ENCODE data around the gene CAPZB. TPM values are rescaled to one million over a fixed set of nuclear protein-coding genes. Genes with fewer than 3 reads are reported as not detected.
"Not testable (repeated sequence)": the region's sequence is repeated elsewhere in the genome, so short reads cannot be mapped to it uniquely, and the experiment has no call there.

The CAPZB gene
- polyA plus RNA-seq, 1 of the 3 experiments (the other 2 are of a cell fraction): 122 TPM

DNA sequence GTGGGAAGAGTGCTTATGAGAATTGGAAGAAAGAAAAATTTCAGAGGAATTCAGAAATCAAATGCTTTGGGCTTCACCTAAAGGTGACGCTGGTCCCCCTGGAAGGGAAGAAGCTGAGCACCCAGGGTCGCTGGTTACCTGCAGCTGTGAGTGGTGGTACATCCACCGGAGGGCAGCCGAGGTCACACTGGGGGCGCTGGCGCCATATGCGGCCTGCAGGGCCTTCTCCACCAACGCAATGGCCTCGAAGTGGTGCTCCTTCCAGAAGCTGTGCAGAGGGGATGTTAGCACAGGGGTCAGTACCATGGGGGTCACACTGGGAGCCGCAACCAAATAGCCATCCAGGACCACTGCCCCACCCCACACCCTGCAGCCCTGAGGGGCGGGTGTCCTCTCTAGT is 179.5 kb downstream of the CAPZB start:
- Histone ChIP-seq H3K36me3 (replicated peaks in 1 of 2; ENCODE audit: control insufficient read depth in 1 of 2, insufficient read depth in 2 of 2, low read length in 1 of 2) (peaks cover 20 to 36% of the 10 kb centered on the region in 2 experiments), H3F3A (replicated peaks; ENCODE audit: insufficient read depth) (no peaks in the 10 kb centered on the region), H3K27ac (ENCODE audit: low read depth in 2 of 2, low read length in 1 of 2) (no peak overlapping the region), H3K4me1 (ENCODE audit: control insufficient read depth in 1 of 2, insufficient read depth in 2 of 2, low read depth in 1 of 2, low read length in 1 of 2) (peaks cover 3 to 4% of the 10 kb centered on the region in 2 experiments; a peak in 1 of 4 replicates), H3K4me3 (ENCODE audit: low read depth in 2 of 2, low read length in 1 of 2) (no peak overlapping the region), H3K4me2 (no peak overlapping the region), H3K27me3 (ENCODE audit: insufficient read depth) (no peaks in the 10 kb centered on the region), H4K20me1 (ENCODE audit: insufficient read depth) (peaks cover 16% of the 10 kb centered on the region), H2AFZ (ENCODE audit: low read depth) (no peak overlapping the region), H3K9me3 (no peaks in the 10 kb centered on the region), H3K9me2 (no peaks in the 10 kb centered on the region), H3K9ac (no peak overlapping the region), H3K79me2 (ENCODE audit: insufficient read depth) (peaks cover 23% of the 10 kb centered on the region)
- 100% methylated on average over 4 of the region's 11 CpGs for WGBS (ENCODE audit: low lambda C conversion rate)
- POLR2A ChIA-PET: no interaction called here
- DNase-seq: no peak
- CTCF ChIA-PET: no interaction called here
- TF ChIP-seq MEF2A (IDR thresholded peaks at IDR 0.05; ENCODE audit: borderline replicate concordance, low read depth) (no peak), ELF1 (IDR thresholded peaks at IDR 0.05) (no peak)

DNA sequence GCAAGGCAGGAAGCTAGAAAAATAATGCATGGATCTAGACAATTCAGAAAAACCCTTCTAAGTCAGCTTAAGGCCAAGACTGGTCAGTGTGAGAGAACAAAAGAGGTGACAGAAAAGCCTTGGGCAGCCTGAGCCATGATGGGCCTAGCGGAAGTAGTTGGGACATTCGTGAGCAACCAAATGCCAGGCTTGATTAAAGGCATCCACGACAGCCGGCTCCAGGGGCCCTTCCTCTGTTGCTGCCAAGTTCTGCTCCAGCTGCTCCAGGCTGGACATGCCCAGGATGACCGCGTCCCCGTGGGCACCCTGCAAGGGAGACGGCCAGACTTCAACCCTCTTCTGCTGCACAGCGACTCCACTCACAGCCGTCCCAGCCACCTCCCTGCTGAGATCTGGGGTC is 181.3 kb downstream of the CAPZB start:
- CTCF ChIA-PET: interaction anchor here (0.9 kb wide), 1 partner anchor 350 kb away, joined by 3 read pairs; no protein-coding TSS in a partner anchor
- H3K4me2 ChIP-seq; H3K9me2 ChIP-seq; H3K4me3 ChIP-seq (ENCODE audit: low read depth in 2 of 2, low read length in 1 of 2); H3K4me1 ChIP-seq (ENCODE audit: control insufficient read depth in 1 of 2, insufficient read depth in 2 of 2, low read depth in 1 of 2, low read length in 1 of 2); H3K9me3 ChIP-seq; H3K27me3 ChIP-seq (ENCODE audit: insufficient read depth); H3F3A ChIP-seq (replicated peaks; ENCODE audit: insufficient read depth); H2AFZ ChIP-seq (ENCODE audit: low read depth); H4K20me1 ChIP-seq (ENCODE audit: insufficient read depth); H3K79me2 ChIP-seq (ENCODE audit: insufficient read depth); DNase-seq; H3K27ac ChIP-seq (ENCODE audit: low read depth in 2 of 2, low read length in 1 of 2); H3K9ac ChIP-seq; POLR2A ChIA-PET: not testable (repeated sequence)
- H3K36me3 ChIP-seq (replicated peaks in 1 of 2; ENCODE audit: control insufficient read depth in 1 of 2, insufficient read depth in 2 of 2, low read length in 1 of 2): peaks cover 20 to 36% of the 10 kb centered on the region in 2 experiments
- WGBS (ENCODE audit: low lambda C conversion rate): 99% methylated on average over 8 of the region's 10 CpGs

DNA sequence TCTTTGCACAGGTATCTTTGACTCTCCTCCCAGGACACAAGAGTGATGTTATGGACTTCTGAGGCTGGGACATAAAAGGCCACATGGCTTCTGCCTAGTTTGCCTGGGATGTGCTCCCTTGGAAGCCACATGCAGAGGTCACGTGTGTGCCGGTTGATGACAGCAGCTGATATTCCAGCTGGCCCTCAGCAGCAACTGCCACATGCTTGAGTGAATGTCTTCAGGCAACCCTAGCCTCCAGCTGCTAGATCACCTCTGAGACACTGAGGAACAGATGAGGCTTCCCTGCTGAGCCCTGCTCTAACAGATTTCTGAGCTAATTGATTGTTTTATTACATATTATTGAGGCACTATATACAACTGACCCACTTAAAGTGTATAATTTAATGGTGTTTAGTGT is 185.1 kb downstream of the CAPZB start:
- H3K79me2 ChIP-seq (ENCODE audit: insufficient read depth): no peaks in the 10 kb centered on the region
- 90% methylated on average over 2 of the region's 2 CpGs for WGBS (ENCODE audit: low lambda C conversion rate)
- H3K4me2 ChIP-seq: no peak overlapping the region
- no peak for TF ChIP-seq TAF1 (IDR thresholded peaks at IDR 0.05; ENCODE audit: borderline replicate concordance, low read depth, low read length)
- peaks cover 13 to 22% of the 10 kb centered on the region in 2 experiments for H3K36me3 ChIP-seq (replicated peaks in 1 of 2; ENCODE audit: control insufficient read depth in 1 of 2, insufficient read depth in 2 of 2, low read length in 1 of 2)
- no peaks in the 10 kb centered on the region for H3F3A ChIP-seq (replicated peaks; ENCODE audit: insufficient read depth)
- H3K9me3 ChIP-seq: peaks cover 1% of the 10 kb centered on the region; the same call in 1 of the 2 replicates
- H4K20me1 ChIP-seq (ENCODE audit: insufficient read depth): no peaks in the 10 kb centered on the region
- no peaks in the 10 kb centered on the region for H3K4me1 ChIP-seq (ENCODE audit: control insufficient read depth in 1 of 2, insufficient read depth in 2 of 2, low read depth in 1 of 2, low read length in 1 of 2)
- CTCF ChIA-PET: no interaction called here
- POLR2A ChIA-PET: no interaction called here
- no peak overlapping the region for H3K4me3 ChIP-seq (ENCODE audit: low read depth in 2 of 2, low read length in 1 of 2)
- no peak overlapping the region for H2AFZ ChIP-seq (ENCODE audit: low read depth)
- H3K9ac ChIP-seq: no peak overlapping the region
- no peaks in the 10 kb centered on the region for H3K27me3 ChIP-seq (ENCODE audit: insufficient read depth)
- DNase-seq: no peak
- no peak overlapping the region for H3K27ac ChIP-seq (ENCODE audit: low read depth in 2 of 2, low read length in 1 of 2)
- no peaks in the 10 kb centered on the region for H3K9me2 ChIP-seq

DNA sequence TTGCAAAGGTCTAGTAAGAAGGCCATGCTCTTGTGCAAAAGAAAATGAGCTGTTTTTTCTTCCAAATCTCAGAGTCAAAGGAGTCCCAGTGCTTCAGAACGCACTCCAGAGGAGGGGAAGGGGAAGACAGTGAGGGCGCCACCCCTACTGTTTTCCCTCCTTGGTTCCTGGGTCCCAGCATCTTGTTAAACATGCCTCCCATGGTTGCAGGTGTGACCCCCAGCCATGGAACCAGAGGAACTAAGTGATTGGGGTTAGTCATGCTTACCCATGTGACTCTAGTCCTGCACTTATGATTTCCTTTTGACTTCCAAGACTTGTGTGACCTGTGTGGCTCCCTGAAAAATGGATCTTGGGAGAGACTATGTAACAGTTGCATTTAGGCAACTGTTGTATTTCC is 190.7 kb downstream of the CAPZB start:
- Histone ChIP-seq H3K27ac (ENCODE audit: low read depth in 2 of 2, low read length in 1 of 2) (no peak overlapping the region), H3K4me1 (ENCODE audit: control insufficient read depth in 1 of 2, insufficient read depth in 2 of 2, low read depth in 1 of 2, low read length in 1 of 2) (no peaks in the 10 kb centered on the region), H3K79me2 (ENCODE audit: insufficient read depth) (no peaks in the 10 kb centered on the region), H3F3A (replicated peaks; ENCODE audit: insufficient read depth) (no peaks in the 10 kb centered on the region), H2AFZ (ENCODE audit: low read depth) (no peak overlapping the region), H3K4me2 (no peak overlapping the region), H3K9me2 (no peaks in the 10 kb centered on the region), H3K9me3 (peaks cover 24% of the 10 kb centered on the region), H3K36me3 (replicated peaks in 1 of 2; ENCODE audit: control insufficient read depth in 1 of 2, insufficient read depth in 2 of 2, low read length in 1 of 2) (peaks cover 0 to 51% of the 10 kb centered on the region in 2 experiments), H3K9ac (no peak overlapping the region), H3K27me3 (ENCODE audit: insufficient read depth) (no peaks in the 10 kb centered on the region; the same call in 1 of the 2 replicates), H3K4me3 (ENCODE audit: low read depth in 2 of 2, low read length in 1 of 2) (no peak overlapping the region), H4K20me1 (ENCODE audit: insufficient read depth) (no peaks in the 10 kb centered on the region)
- no peak for DNase-seq
- ChIA-PET CTCF (interaction anchor here (0.9 kb wide), 1 partner anchor 13 kb away, joined by 3 read pairs; no protein-coding TSS in a partner anchor), POLR2A (no interaction called here)
- WGBS (ENCODE audit: low lambda C conversion rate): 95% methylated on average over 2 of the region's 2 CpGs
- TF ChIP-seq EZH2phosphoT487 (IDR thresholded peaks at IDR 0.05; ENCODE audit: borderline replicate concordance, low read depth) (no peak), REST (IDR thresholded peaks at IDR 0.05; ENCODE audit: low read depth, low read length) (no peak), RAD21 (IDR thresholded peaks at IDR 0.05; ENCODE audit: low read length) (no peak), YY1 (IDR thresholded peaks at IDR 0.05; ENCODE audit: low read depth) (no peak), FOXM1 (IDR thresholded peaks at IDR 0.05; ENCODE audit: low read depth) (no peak), RFX5 (IDR thresholded peaks at IDR 0.05; ENCODE audit: low read length) (no peak)
- TF ChIP-seq, protein P1, sequence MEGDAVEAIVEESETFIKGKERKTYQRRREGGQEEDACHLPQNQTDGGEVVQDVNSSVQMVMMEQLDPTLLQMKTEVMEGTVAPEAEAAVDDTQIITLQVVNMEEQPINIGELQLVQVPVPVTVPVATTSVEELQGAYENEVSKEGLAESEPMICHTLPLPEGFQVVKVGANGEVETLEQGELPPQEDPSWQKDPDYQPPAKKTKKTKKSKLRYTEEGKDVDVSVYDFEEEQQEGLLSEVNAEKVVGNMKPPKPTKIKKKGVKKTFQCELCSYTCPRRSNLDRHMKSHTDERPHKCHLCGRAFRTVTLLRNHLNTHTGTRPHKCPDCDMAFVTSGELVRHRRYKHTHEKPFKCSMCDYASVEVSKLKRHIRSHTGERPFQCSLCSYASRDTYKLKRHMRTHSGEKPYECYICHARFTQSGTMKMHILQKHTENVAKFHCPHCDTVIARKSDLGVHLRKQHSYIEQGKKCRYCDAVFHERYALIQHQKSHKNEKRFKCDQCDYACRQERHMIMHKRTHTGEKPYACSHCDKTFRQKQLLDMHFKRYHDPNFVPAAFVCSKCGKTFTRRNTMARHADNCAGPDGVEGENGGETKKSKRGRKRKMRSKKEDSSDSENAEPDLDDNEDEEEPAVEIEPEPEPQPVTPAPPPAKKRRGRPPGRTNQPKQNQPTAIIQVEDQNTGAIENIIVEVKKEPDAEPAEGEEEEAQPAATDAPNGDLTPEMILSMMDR (IDR thresholded peaks at IDR 0.05): no peak

All from SK-N-SH (cell line).